ENCODE measurements around the gene B3GNT8. TPM values are rescaled to one million over a fixed set of nuclear protein-coding genes. Genes with fewer than 3 reads are reported as not detected.

The B3GNT8 gene
- total and polyA plus RNA-seq, 4 donors, result 0.50 to 7.8 (median 1.8) TPM

GRCh38 chr19:41420101-41420880 lies 6.9 kb downstream of the B3GNT8 start:
- 94% methylated on average over 6 of the region's 8 CpGs for WGBS (ENCODE audit: insufficient coverage)
- peaks cover 96% of the 10 kb centered on the region for H3K36me3 ChIP-seq (ENCODE audit: control insufficient read depth, insufficient read depth, low read length)
- DNase-seq (ENCODE audit: low read depth in 4 of 6, low spot score in 6 of 6), result no peak
- H3K4me3 ChIP-seq (ENCODE audit: low read depth, low read length), result no peak overlapping the region
- no peaks in the 10 kb centered on the region for H3K4me1 ChIP-seq (ENCODE audit: control insufficient read depth, insufficient read depth, low read length)
- no peak overlapping the region for H3K27ac ChIP-seq (ENCODE audit: low read depth, low read length)
- no peaks in the 10 kb centered on the region for H3K9me3 ChIP-seq (ENCODE audit: control insufficient read depth, insufficient read depth, low read length)
- no peaks in the 10 kb centered on the region for H3K27me3 ChIP-seq (ENCODE audit: control insufficient read depth, insufficient read depth, low read length)

- 99% methylated on average over 12 of the region's 12 CpGs for WGBS (ENCODE audit: insufficient coverage)
- Histone ChIP-seq H3K36me3 (ENCODE audit: control insufficient read depth, insufficient read depth, low read length) (peaks cover 91% of the 10 kb centered on the region), H3K4me3 (ENCODE audit: low read depth, low read length) (no peak overlapping the region)
Measured at GRCh38 chr19:41416194-41416674, 10.9 kb downstream of the B3GNT8 start.

DNA sequence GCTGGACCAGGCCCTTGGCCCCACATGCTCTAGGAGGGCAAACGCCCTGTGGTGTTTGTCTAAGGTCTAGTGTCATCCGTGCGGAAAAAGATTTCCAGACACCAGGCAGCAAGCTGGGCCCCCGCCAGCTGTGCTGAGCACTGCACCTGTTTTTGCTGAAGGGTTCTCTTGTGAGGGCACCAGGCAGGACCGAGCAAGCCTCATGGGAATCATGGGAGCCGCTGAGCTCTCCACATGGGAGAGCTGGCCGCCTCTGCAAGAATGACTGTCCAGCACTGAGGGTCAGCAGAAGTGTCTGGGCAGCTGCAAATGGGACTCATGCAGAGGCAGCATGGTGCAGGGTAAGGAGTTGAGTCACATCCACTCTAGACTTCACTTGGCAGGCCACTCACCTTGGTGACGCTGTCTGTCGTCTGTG lies 12.0 kb downstream of the B3GNT8 start:
- Histone ChIP-seq H3K4me3 (ENCODE audit: low read depth, low read length) (no peak overlapping the region), H3K27ac (ENCODE audit: low read depth, low read length) (no peak overlapping the region), H3K27me3 (ENCODE audit: control insufficient read depth, insufficient read depth, low read length) (no peaks in the 10 kb centered on the region), H3K36me3 (ENCODE audit: control insufficient read depth, insufficient read depth, low read length) (peaks cover 91% of the 10 kb centered on the region), H3K9me3 (ENCODE audit: control insufficient read depth, insufficient read depth, low read length) (no peaks in the 10 kb centered on the region), H3K4me1 (ENCODE audit: control insufficient read depth, insufficient read depth, low read length) (peaks cover 15% of the 10 kb centered on the region)
- WGBS (ENCODE audit: insufficient coverage), result 79% methylated on average over 7 of the region's 9 CpGs
- DNase-seq (ENCODE audit: low read depth in 4 of 6, low spot score in 6 of 6), result no peak

More at GRCh38 chr19:41416194-41416674, 10.9 kb downstream of the B3GNT8 start:
- DNase-seq (ENCODE audit: low read depth in 4 of 6, low spot score in 6 of 6), result no peak
- Histone ChIP-seq H3K4me1 (ENCODE audit: control insufficient read depth, insufficient read depth, low read length) (peaks cover 10% of the 10 kb centered on the region), H3K27me3 (ENCODE audit: control insufficient read depth, insufficient read depth, low read length) (no peaks in the 10 kb centered on the region), H3K9me3 (ENCODE audit: control insufficient read depth, insufficient read depth, low read length) (no peaks in the 10 kb centered on the region), H3K27ac (ENCODE audit: low read depth, low read length) (no peak overlapping the region)

- H3K9me3 ChIP-seq (ENCODE audit: control insufficient read depth, insufficient read depth, low read length), result no peaks in the 10 kb centered on the region
- H3K27ac ChIP-seq (ENCODE audit: low read depth, low read length), result no peak overlapping the region
- H3K27me3 ChIP-seq (ENCODE audit: control insufficient read depth, insufficient read depth, low read length), result no peaks in the 10 kb centered on the region
- no peak overlapping the region for H3K4me3 ChIP-seq (ENCODE audit: low read depth, low read length)
- H3K4me1 ChIP-seq (ENCODE audit: control insufficient read depth, insufficient read depth, low read length), result peaks cover 15% of the 10 kb centered on the region
- WGBS (ENCODE audit: insufficient coverage), result 90% methylated on average over 9 of the region's 9 CpGs
- H3K36me3 ChIP-seq (ENCODE audit: control insufficient read depth, insufficient read depth, low read length), result peaks cover 84% of the 10 kb centered on the region
- DNase-seq (ENCODE audit: low read depth in 4 of 6, low spot score in 6 of 6), result no peak
Measured at GRCh38 chr19:41414461-41414860, 12.7 kb downstream of the B3GNT8 start.

DNA sequence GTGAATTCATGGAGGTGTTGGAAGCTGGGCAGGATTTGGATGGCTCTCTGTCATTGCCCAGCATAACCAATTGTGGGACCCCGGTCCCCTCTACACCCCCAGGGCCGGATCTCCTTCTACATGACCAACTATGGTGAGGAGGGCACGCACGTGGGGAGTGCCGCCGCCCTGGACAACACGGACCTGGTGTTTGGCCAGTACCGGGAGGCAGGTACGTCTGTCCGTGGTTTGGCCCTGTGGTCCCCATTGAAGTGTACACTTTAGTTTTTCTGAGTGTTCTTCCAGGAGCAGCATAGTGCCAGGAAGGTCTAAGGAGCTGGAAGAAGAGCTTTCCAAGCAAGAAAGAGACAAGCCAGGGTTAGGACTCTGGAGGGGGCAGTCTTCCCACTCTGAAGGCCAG lies 13.2 kb downstream of the B3GNT8 start:
- no peaks in the 10 kb centered on the region for H3K9me3 ChIP-seq (ENCODE audit: control insufficient read depth, insufficient read depth, low read length)
- H3K4me1 ChIP-seq (ENCODE audit: control insufficient read depth, insufficient read depth, low read length), result peaks cover 15% of the 10 kb centered on the region
- DNase-seq (ENCODE audit: low read depth in 4 of 6, low spot score in 6 of 6), result no peak
- 93% methylated on average over 9 of the region's 10 CpGs for WGBS (ENCODE audit: insufficient coverage)
- H3K27me3 ChIP-seq (ENCODE audit: control insufficient read depth, insufficient read depth, low read length), result no peaks in the 10 kb centered on the region
- H3K36me3 ChIP-seq (ENCODE audit: control insufficient read depth, insufficient read depth, low read length), result peaks cover 79% of the 10 kb centered on the region
- H3K4me3 ChIP-seq (ENCODE audit: low read depth, low read length), result no peak overlapping the region
- H3K27ac ChIP-seq (ENCODE audit: low read depth, low read length), result no peak overlapping the region

DNA sequence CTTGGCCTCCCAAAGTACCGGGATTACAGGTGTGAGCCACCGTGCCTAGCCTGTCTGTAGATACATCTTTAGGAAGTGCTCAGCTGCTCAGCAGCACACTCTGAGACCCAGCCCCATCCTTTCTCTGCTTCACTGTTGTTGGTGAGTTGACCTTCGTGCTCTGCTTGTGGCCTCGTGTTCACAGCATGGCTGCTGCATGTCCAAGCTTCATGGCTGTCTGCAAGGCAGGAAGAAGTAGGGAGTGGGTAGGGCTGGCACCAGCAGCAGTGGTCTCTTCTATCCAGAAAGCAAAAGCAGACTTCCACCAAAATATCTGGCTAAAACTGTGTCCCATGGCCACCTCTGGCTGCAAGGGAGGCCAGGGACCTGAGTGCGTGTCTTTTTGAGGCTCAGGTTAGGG lies 14.2 kb downstream of the B3GNT8 start:
- Histone ChIP-seq H3K4me3 (ENCODE audit: low read depth, low read length) (no peak overlapping the region), H3K27ac (ENCODE audit: low read depth, low read length) (no peak overlapping the region), H3K9me3 (ENCODE audit: control insufficient read depth, insufficient read depth, low read length) (no peaks in the 10 kb centered on the region), H3K4me1 (ENCODE audit: control insufficient read depth, insufficient read depth, low read length) (peaks cover 15% of the 10 kb centered on the region), H3K27me3 (ENCODE audit: control insufficient read depth, insufficient read depth, low read length) (no peaks in the 10 kb centered on the region), H3K36me3 (ENCODE audit: control insufficient read depth, insufficient read depth, low read length) (peaks cover 71% of the 10 kb centered on the region)
- no peak for DNase-seq (ENCODE audit: low read depth in 4 of 6, low spot score in 6 of 6)
- WGBS (ENCODE audit: insufficient coverage), result 93% methylated on average over 5 of the region's 5 CpGs

DNA sequence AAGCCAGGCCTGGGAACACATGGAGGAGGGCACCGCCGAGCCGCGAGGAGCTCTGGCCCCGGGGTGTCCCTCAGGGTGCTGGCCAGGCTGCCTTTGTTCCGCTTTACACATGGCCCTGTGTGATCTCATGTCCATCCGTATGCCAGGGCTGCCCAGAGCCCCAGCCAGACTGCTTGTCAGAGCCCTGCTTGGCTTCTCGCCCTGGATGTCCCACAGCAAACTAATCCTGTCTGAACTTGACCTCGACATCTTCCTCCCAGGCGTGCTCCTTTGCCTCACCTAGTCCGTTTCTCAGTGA lies 15.3 kb downstream of the B3GNT8 start:
- no peak overlapping the region for H3K27ac ChIP-seq (ENCODE audit: low read depth, low read length)

DNA sequence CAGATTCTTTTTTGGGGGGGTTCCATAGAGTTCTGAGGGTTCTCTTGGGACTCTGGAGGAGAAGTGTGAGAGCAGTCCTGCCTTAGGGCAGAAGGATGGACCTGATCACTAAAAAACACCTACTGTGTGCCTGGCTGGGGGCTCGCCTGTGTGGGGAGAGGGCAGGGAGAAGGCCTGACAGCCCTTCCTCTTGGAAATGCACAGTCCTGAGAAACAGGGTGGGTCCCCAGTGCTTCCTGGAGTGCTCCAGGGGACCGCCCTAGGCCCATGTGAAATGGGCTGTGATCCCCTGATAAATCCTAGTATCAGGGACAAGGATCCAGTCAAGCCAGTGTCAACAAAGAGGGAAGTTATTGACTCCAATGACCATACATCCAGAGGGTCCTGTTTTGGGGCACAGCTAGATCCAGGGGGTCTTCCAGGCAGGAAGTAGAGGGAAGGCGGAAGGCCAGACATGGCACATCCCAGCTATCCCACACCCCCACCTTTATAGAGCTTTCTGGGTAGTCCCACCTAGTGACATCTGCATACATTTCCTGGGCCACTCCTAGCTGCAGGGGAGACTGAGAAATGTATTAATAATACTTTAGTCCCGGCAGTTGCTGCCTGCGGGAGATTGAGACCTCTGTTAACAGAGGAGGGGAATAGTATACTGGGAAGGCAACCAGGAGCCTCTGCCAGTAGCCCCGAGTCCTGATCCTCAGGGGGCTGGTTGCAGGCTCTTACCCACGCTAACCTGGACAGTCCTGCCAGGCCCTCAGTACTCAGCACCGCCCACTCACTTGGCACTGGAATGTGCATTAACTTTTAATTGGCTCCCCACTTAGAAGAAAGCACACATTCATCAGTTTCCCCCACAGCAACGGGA lies 15.8 kb downstream of the B3GNT8 start:
- Histone ChIP-seq H3K9me3 (ENCODE audit: control insufficient read depth, insufficient read depth, low read length) (no peaks in the 10 kb centered on the region), H3K36me3 (ENCODE audit: control insufficient read depth, insufficient read depth, low read length) (peaks cover 55% of the 10 kb centered on the region), H3K4me3 (ENCODE audit: low read depth, low read length) (no peak overlapping the region), H3K27ac (ENCODE audit: low read depth, low read length) (no peak overlapping the region), H3K27me3 (ENCODE audit: control insufficient read depth, insufficient read depth, low read length) (no peaks in the 10 kb centered on the region), H3K4me1 (ENCODE audit: control insufficient read depth, insufficient read depth, low read length) (peaks cover 15% of the 10 kb centered on the region)
- WGBS (ENCODE audit: insufficient coverage), result 68% methylated on average over 7 of the region's 9 CpGs
- no peak for DNase-seq (ENCODE audit: low read depth in 4 of 6, low spot score in 6 of 6)

More for the DNA sequence above, 15.3 kb downstream of the B3GNT8 start:
- Histone ChIP-seq H3K4me1 (ENCODE audit: control insufficient read depth, insufficient read depth, low read length) (peaks cover 15% of the 10 kb centered on the region), H3K9me3 (ENCODE audit: control insufficient read depth, insufficient read depth, low read length) (no peaks in the 10 kb centered on the region), H3K4me3 (ENCODE audit: low read depth, low read length) (no peak overlapping the region), H3K36me3 (ENCODE audit: control insufficient read depth, insufficient read depth, low read length) (peaks cover 61% of the 10 kb centered on the region), H3K27me3 (ENCODE audit: control insufficient read depth, insufficient read depth, low read length) (no peaks in the 10 kb centered on the region)
- 57% methylated on average over 11 of the region's 11 CpGs for WGBS (ENCODE audit: insufficient coverage)
- DNase-seq (ENCODE audit: low read depth in 4 of 6, low spot score in 6 of 6), result no peak

- H3K27ac ChIP-seq (ENCODE audit: low read depth, low read length), result no peak overlapping the region
- DNase-seq (ENCODE audit: low read depth in 4 of 6, low spot score in 6 of 6), result no peak
- 95% methylated on average over 20 of the region's 23 CpGs for WGBS (ENCODE audit: insufficient coverage)
Measured at GRCh38 chr19:41410336-41411054, 16.7 kb downstream of the B3GNT8 start.

More at GRCh38 chr19:41410336-41411054, 16.7 kb downstream of the B3GNT8 start:
- H3K27me3 ChIP-seq (ENCODE audit: control insufficient read depth, insufficient read depth, low read length), result no peaks in the 10 kb centered on the region
- no peaks in the 10 kb centered on the region for H3K9me3 ChIP-seq (ENCODE audit: control insufficient read depth, insufficient read depth, low read length)
- H3K36me3 ChIP-seq (ENCODE audit: control insufficient read depth, insufficient read depth, low read length), result peaks cover 51% of the 10 kb centered on the region
- no peak overlapping the region for H3K4me3 ChIP-seq (ENCODE audit: low read depth, low read length)
- peaks cover 15% of the 10 kb centered on the region for H3K4me1 ChIP-seq (ENCODE audit: control insufficient read depth, insufficient read depth, low read length)
